ENCODE data around the gene SFXN5.

DNA sequence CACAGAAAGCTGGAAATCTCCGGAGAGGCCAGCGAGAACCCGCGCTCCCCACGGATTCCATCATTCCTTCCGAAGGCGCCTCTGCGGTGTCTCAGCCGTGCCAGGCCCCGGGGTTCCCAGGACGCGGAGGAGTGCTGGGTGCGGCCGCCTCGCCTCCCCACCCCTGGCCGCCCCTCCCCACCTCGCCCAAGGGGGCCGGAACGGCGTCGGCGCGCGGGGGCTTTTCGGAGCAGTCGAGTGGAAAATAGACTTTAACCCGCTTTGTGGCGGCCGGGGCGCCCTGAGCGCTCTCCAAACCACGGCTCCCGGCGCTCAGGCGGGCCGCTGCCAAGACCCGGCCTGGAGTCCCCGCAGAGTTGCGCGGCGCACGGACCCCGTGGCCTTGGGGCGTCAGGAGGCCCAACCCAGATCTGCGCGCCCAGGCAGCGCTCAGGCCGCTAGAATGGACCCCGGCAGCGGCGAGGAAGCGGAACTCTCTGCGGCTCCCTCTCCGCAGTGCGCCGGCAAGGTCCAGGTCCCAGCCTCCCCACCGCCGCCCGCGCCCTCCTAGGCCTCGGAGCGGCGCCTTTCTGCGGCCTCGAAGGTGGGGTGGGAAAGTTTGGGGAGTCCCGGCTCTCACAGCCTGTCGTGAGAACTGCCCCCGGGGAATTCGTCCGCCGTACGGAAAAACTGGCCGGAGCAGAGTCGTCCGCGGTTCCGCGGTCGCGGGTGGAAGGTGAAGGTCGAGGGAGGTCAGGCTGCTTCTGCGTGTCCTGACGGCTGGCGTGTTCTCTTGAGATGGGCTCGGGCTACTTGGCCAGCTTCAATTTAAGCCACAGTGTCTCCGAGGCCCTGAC, 155.4 kb downstream of the SFXN5 start:
- TF ChIP-seq CTCF (IDR thresholded peaks at IDR 0.05) (no peak), POLR2A (IDR thresholded peaks at IDR 0.05) (peak in 1 of 2 donors; percentile 13)

Data from Peyer's patch (tissue), 4 donors.